Measurements from ENCODE around the gene SYNDIG1.

Gene SYNDIG1

DNA sequence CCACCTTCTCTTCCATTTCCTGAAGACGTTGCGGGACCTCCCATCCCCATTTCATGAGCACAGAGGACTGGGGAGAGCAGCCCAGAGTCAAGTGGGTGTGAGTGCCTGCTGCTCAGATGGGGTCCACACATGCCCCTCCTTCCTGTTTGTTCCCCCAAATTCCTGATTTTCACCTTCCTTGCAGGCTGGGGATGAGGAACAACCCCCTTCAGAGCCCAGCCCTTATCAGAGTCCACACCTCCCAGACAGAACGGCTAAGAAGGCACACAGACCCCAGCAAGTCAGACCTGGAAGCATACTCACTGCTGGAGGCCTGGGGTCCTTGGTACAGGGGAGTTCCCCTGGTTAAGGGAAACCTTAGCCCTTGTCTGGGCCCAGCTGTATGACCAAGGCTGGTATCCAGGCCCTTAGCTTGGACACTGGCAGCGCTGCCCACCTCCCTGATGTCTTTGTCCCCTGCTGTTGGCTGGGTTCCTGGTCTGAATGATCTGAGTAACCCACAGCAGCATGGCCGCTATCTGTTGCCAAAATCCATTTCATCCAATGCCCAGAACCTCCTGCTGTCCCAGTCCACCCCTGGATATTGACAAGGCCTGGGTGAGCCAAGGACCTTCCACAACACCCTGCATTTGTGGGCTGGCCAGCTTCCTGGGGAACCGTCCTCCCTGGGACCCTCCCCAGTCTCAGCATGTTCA, 230.9 kb downstream of the SYNDIG1 start:
- Mint-ChIP-seq H3K36me3 (ENCODE audit: insufficient read depth) (peaks cover 3% of the 10 kb centered on the region), H3K9me3 (no peaks in the 10 kb centered on the region), H3K4me3 (no peak overlapping the region)

GRCh38 chr20:24701027-24701426, 231.6 kb downstream of the SYNDIG1 start:
- H3K9me3 Mint-ChIP-seq = no peaks in the 10 kb centered on the region
- peaks cover 0 to 3% of the 10 kb centered on the region in 2 donors for H3K4me1 Mint-ChIP-seq (ENCODE audit: low read depth in 2 of 2)
- H3K27me3 Mint-ChIP-seq = peaks cover 21 to 55% of the 10 kb centered on the region in 2 donors
- peaks cover 3% of the 10 kb centered on the region for H3K36me3 Mint-ChIP-seq (ENCODE audit: insufficient read depth)
- no peak overlapping the region for H3K27ac Mint-ChIP-seq
- no peak overlapping the region for H3K4me3 Mint-ChIP-seq
- no peak for DNase-seq
- ATAC-seq (replicated peaks) = no peak

More for the DNA sequence above, 230.9 kb downstream of the SYNDIG1 start:
- H3K27me3 Mint-ChIP-seq = peaks cover 28 to 63% of the 10 kb centered on the region in 2 donors
- peaks cover 0 to 3% of the 10 kb centered on the region in 2 donors for H3K4me1 Mint-ChIP-seq (ENCODE audit: low read depth in 2 of 2)
- no peak for DNase-seq
- no peak overlapping the region for H3K27ac Mint-ChIP-seq
- ATAC-seq (replicated peaks) = no peak

GRCh38 chr20:24701668-24702067, 232.2 kb downstream of the SYNDIG1 start:
- Mint-ChIP-seq H3K4me1 (ENCODE audit: low read depth in 2 of 2) (peaks cover 0 to 3% of the 10 kb centered on the region in 2 donors), H3K27me3 (peaks cover 16 to 50% of the 10 kb centered on the region in 2 donors), H3K9me3 (no peaks in the 10 kb centered on the region), H3K27ac (no peak overlapping the region), H3K4me3 (no peak overlapping the region), H3K36me3 (ENCODE audit: insufficient read depth) (peaks cover 3% of the 10 kb centered on the region)
- DNase-seq (no peak), ATAC-seq (replicated peaks) (no peak)

- no peak for DNase-seq
- Mint-ChIP-seq H3K4me1 (ENCODE audit: low read depth in 2 of 2) (peaks cover 0 to 1% of the 10 kb centered on the region in 2 donors), H3K4me3 (no peak overlapping the region), H3K27me3 (peaks cover 16 to 49% of the 10 kb centered on the region in 2 donors), H3K9me3 (no peaks in the 10 kb centered on the region), H3K27ac (no peak overlapping the region), H3K36me3 (ENCODE audit: insufficient read depth) (peaks cover 3% of the 10 kb centered on the region)
- no peak for ATAC-seq (replicated peaks)
Observed at GRCh38 chr20:24702501-24703283, 233.3 kb downstream of the SYNDIG1 start.

DNA sequence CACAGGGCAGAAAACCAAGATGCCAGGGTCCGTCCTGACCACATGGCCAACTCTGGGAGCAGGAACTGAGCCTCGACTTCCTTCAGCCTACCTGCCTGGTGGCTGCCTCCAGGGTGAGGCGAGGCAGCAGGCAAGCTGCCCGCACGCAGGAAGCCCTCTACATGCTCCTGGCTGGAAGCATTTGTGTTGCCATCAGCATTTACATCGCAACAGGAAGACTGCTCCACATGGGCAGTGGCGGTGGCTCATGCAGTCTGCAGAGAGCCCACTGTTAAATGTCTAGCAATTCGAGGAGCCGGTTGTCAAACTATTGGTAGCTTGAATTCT, 233.8 kb downstream of the SYNDIG1 start:
- no peak overlapping the region for H3K4me3 Mint-ChIP-seq
- peaks cover 20 to 49% of the 10 kb centered on the region in 2 donors for H3K27me3 Mint-ChIP-seq
- H3K36me3 Mint-ChIP-seq (ENCODE audit: insufficient read depth) = peaks cover 3% of the 10 kb centered on the region
- H3K4me1 Mint-ChIP-seq (ENCODE audit: low read depth in 2 of 2) = no peaks in the 10 kb centered on the region
- ATAC-seq (replicated peaks) = no peak
- no peak for DNase-seq
- no peaks in the 10 kb centered on the region for H3K9me3 Mint-ChIP-seq
- H3K27ac Mint-ChIP-seq = no peak overlapping the region

DNA sequence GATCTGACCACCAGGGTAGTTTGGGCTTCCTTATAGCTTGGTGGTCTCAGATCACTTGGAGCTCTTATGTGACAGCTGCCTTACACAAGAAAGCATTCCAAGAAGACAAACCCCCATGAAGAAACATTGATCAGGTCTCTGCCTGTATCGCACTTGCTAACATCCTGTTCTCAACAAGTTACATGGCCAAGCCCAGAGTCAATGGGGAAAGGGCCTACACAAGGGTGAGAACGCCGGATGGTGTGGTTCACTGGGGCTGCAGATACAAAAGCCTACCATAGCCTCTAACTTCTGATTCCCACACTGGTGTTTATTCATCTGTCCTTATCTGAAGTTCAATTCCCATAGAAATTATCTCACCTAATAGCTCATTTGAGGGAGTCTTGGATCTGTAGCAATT, 235.5 kb downstream of the SYNDIG1 start:
- no peak overlapping the region for H3K27ac Mint-ChIP-seq
- DNase-seq (no peak), ATAC-seq (replicated peaks) (no peak)
- no peak overlapping the region for H3K4me3 Mint-ChIP-seq
- no peaks in the 10 kb centered on the region for H3K9me3 Mint-ChIP-seq
- H3K27me3 Mint-ChIP-seq = peaks cover 29 to 48% of the 10 kb centered on the region in 2 donors
- H3K4me1 Mint-ChIP-seq (ENCODE audit: low read depth in 2 of 2) = no peaks in the 10 kb centered on the region
- peaks cover 3% of the 10 kb centered on the region for H3K36me3 Mint-ChIP-seq (ENCODE audit: insufficient read depth)

- DNase-seq (no peak), ATAC-seq (replicated peaks) (no peak)
- H3K4me3 Mint-ChIP-seq = no peak overlapping the region
- H3K36me3 Mint-ChIP-seq (ENCODE audit: insufficient read depth) = peaks cover 3% of the 10 kb centered on the region
- H3K4me1 Mint-ChIP-seq (ENCODE audit: low read depth in 2 of 2) = no peaks in the 10 kb centered on the region
- no peaks in the 10 kb centered on the region for H3K9me3 Mint-ChIP-seq
- no peak overlapping the region for H3K27ac Mint-ChIP-seq
- H3K27me3 Mint-ChIP-seq = peaks cover 25 to 48% of the 10 kb centered on the region in 2 donors
Observed at GRCh38 chr20:24705486-24705885, 236.1 kb downstream of the SYNDIG1 start.

GRCh38 chr20:24708411-24709295, 239.2 kb downstream of the SYNDIG1 start:
- DNase-seq (no peak), ATAC-seq (replicated peaks) (no peak)
- Mint-ChIP-seq H3K27ac (no peak overlapping the region), H3K4me3 (no peak overlapping the region), H3K27me3 (peaks cover 30 to 41% of the 10 kb centered on the region in 2 donors), H3K4me1 (ENCODE audit: low read depth in 2 of 2) (no peaks in the 10 kb centered on the region), H3K36me3 (ENCODE audit: insufficient read depth) (no peaks in the 10 kb centered on the region), H3K9me3 (peaks cover 0 to 1% of the 10 kb centered on the region in 2 donors)

Data from effector memory CD8-positive, alpha-beta T cell (primary cell).